ENCODE measurements around the gene HECTD3.
"Not testable (repeated sequence)": the region's sequence is repeated elsewhere in the genome, so short reads cannot be mapped to it uniquely, and the experiment has no call there.

Gene HECTD3

GRCh38 chr1:44985747-44986359 is 25.3 kb downstream of the HECTD3 start:
- peak; percentile 60 for DNase-seq

DNA sequence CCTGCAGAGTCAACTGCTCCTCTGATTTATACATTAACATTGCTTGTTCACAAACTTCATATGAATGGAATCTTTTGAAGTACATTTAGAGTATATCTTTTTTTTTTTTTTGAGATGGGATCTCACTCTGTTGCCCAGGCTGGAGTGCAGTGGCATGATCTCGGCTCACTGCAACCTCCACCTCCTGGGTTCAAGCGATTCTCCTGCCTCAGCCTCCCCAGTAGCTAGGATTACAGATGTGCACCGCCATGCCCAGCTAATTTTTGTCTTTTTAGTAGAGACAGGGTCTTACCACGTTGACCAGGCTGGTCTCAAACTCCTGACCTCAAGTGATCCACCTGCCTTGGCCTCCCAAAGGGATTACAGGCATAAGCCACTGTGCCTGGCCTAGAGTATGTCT is 33.8 kb downstream of the HECTD3 start:
- not testable (repeated sequence) for DNase-seq

- DNase-seq: no peak
These were observed 34.9 kb downstream of the HECTD3 start for GRCh38 chr1:44976252-44976651.

DNA sequence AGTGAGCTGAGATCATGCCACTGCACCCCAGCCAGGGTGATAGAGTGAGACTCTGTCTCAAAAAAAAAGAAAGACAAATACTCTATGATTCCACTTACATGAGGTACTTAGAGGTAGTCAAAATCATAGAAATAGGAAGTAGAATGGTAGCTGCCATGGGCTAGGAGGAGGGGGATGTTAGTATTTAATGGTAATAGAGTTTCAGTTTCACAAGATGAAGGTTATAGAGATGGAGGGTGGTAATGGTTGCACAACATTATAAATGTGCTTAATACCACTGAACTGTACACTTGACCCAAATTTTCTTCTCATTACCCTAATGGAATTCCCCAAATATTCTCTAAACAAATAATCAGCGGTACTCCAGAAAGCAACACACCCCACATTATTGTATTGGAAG is 37.5 kb downstream of the HECTD3 start:
- peak; percentile 59 for DNase-seq

DNA sequence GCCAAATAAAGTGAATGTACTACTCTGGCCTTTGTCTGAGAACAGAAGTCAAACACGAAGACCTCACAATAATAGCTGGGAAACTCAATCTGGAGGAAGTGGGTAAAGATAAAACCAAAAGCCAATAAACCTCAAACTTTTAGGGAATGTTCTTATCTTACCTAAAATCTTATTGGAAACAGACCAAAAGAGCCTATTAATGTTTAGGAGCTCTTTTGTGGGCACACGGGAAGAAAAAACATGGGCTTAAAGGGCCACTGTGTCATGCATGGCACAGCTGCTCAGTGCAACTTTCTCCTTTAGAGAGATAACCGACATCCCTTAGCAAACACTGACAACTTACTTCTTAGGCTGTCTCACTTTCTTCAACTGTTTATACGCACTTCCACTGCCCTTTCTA is 40.8 kb downstream of the HECTD3 start:
- no peak for DNase-seq

DNA sequence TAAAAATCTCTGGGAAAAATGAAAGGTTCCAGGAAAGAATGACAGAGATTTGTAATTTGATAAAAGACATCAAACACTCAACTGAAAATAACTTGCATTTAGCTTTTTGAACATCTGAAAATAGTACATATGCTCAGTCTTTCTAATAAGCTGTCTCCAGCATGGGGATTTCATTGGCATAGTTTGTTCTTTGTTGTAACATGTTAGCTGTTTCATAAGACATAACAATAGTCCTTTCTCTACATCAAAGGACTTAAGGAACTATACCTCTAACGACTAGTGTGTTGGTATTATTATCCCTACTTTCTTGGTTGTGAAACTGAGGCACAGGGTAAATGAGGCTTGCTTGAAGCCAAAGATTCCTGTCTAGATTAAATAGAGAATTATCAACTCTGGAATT is 46.7 kb downstream of the HECTD3 start:
- no peak for DNase-seq

DNA sequence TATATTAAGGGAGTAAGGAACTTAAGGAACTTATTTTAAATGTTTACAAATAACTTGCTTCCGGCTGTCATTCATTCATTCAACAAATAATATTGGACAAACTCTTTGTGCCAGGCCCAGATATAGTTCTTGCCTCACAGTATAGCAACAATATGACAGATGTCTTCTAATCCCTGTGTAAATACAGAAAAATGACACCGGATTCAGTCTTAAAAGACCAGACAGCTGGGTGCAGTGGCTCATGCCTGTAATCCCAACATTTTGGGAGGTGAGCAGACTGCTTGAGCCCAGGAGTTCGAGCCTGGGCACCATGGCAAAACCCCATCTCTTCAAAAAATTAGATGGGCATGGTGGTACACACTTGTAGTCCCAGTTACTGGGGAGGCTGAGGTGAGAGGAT is 48.4 kb downstream of the HECTD3 start:
- no peak for DNase-seq

DNA sequence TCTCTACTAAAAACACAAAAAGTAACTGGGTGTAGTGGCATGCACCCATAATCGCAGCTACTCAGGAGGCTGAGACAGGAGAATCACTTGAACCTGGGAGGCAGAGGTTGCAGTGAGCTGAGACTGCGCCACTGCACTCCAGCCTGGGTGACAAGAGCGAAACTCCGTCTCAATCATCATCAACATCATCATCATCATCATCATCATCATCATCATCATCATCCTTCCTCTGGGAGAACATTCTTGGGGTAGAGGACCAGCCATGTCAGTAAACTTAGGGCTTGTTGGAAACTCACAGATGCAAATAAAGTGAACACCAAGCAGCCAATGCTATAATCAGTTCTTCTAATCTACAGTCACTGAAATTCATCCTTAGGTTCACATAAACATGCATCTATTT is 49.1 kb downstream of the HECTD3 start:
- DNase-seq: not testable (repeated sequence)

DNA sequence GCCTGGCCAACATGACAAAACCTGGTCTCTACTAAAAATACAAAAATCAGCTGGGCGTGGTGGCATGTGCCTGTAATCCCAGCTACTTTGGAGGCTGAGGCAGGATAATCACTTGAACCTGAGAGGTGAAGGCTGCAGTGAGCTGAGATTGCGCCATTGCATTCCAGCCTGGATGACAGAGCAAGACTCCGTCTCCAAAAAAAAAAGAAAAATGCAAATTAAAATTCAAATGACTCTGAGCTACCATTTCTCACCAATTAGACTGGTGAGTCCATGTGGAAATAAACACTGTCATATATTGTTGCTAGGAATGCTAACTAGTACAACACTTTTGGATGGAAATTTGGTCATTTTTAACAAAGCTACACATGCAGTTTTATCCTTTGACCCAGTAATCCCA is 53.6 kb downstream of the HECTD3 start:
- not testable (repeated sequence) for DNase-seq

DNA sequence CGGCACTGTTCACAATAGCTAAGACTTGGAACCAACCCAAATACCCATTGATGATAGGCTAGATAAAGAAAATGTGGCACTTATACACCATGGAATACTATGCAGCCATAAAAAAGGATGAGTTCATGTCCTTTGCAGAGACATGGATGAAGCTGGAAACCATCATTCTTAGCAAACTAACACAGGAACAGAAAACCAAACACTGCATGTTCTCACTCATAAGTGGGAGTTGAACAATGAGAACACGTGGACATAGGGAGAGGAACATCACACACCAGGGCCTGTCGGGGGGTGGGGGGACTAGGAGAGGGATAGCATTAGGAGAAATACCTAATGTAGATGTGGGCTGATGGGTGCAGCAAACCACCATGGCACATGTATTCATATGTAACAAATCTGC is 55.0 kb downstream of the HECTD3 start:
- DNase-seq: not testable (repeated sequence)

Data from MV-4-11 (cell line).